ENCODE measurements around the gene DERL2. TPM values are rescaled to one million over a fixed set of nuclear protein-coding genes. Genes with fewer than 3 reads are reported as not detected.

DERL2 gene
- total and polyA plus RNA-seq, 7 donors, result 23.1 to 104 (median 40.9) TPM

DNA sequence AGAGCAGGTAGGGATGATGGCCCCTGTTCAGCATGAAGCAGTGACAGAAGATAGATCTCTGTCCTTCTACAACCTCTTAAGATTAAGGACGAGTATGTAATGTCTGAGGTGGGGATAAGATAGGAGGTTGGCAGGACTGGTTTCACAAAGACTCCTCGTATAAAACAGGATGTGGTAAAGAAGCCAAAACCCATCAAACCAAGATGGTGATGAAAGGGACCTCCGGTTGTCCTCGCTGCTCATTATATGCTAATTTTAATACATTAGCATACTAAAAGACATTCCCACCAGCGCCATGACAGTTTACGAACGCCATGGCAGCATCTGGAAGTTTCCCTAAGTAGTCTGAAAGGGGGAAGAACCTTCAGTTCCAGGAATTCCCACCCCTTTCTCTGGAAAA is 27.6 kb upstream of the DERL2 start:
- intact Hi-C loops (cut with DNase I), result no loop called here
- TF ChIP-seq, protein P1, sequence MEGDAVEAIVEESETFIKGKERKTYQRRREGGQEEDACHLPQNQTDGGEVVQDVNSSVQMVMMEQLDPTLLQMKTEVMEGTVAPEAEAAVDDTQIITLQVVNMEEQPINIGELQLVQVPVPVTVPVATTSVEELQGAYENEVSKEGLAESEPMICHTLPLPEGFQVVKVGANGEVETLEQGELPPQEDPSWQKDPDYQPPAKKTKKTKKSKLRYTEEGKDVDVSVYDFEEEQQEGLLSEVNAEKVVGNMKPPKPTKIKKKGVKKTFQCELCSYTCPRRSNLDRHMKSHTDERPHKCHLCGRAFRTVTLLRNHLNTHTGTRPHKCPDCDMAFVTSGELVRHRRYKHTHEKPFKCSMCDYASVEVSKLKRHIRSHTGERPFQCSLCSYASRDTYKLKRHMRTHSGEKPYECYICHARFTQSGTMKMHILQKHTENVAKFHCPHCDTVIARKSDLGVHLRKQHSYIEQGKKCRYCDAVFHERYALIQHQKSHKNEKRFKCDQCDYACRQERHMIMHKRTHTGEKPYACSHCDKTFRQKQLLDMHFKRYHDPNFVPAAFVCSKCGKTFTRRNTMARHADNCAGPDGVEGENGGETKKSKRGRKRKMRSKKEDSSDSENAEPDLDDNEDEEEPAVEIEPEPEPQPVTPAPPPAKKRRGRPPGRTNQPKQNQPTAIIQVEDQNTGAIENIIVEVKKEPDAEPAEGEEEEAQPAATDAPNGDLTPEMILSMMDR (IDR thresholded peaks at IDR 0.05), result no peak
- 77 to 81% (median 78%) methylated on average over 7 of the region's 7 CpGs for WGBS, 3 donors
- no peaks in the 10 kb centered on the region for H3K36me3 ChIP-seq (ENCODE audit: insufficient read depth in 1 of 2, low read depth in 1 of 2)
- no peak overlapping the region for H3K27ac ChIP-seq
- DNase-seq (no peak), ATAC-seq (no peak)
- no peaks in the 10 kb centered on the region for H3K27me3 ChIP-seq (ENCODE audit: insufficient read depth in 3 of 3, low read length in 2 of 3)
- peaks cover 8% of the 10 kb centered on the region for H3K4me1 ChIP-seq
- no peaks in the 10 kb centered on the region for H3K9me3 ChIP-seq
- no peak overlapping the region for H3K4me3 ChIP-seq

DNA sequence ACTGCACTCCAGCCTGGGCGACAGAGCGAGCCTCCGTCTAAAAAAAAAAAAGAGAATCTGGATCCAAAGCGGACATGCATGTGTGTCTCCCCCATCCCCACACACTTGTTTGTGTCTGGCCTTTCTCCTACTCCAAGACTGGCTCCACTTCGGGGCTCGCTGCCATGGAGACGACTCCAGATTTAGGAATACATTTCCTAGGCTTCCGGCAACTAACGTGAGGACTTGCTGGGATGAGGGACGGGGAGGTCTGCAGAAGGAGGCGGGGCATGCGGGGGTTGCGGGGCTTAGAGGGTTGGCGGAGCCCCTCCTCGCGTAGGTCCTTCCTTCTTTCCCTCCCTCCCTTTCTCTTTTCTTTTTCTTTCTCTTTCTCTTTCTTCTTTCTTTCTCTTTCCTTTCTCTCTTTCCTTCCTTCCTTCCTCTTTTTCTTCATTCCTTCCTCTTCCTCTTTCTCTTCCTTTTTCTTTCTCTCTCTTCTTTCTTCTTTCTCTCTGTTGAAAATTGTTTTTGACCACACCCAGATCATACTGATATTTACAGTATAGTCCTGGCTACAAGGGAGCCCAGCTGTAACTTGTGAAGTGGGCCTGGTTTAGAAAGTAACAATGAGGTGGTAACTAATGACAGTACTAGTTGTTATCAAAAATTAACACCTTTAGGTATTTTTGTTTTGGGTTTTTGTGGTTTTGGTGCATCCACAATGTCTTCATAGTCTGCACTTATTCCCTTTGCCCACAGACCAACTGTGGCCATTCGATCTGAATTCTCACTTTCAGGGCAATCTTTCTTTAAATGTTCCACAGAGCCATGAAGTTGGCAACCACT is 25.6 kb upstream of the DERL2 start:
- no peaks in the 10 kb centered on the region for H3K36me3 ChIP-seq (ENCODE audit: insufficient read depth in 1 of 2, low read depth in 1 of 2)

DNA sequence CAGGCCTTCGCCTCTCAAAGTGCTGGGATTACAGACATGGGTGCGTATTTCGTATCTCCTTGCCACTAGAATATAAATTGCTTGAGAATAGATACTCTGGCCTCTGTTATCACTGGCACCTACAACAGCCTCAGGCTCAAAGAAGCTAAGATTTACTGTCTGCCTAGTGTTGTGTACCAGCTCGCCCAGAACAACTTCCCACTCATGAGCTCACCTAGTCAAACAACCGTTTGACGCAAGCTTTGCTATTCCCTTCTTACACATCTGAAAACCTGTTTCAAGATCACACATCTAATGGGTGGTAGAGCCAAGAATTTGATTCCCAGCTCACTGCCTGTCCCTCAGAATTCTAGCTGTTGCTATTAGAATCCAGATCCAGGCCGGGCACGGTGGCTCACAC is 24.8 kb upstream of the DERL2 start:
- Histone ChIP-seq H3K4me1 (no peaks in the 10 kb centered on the region), H3K27ac (no peak overlapping the region), H3K27me3 (ENCODE audit: insufficient read depth in 3 of 3, low read length in 2 of 3) (no peaks in the 10 kb centered on the region), H3K9me3 (no peaks in the 10 kb centered on the region), H3K4me3 (no peak overlapping the region), H3K36me3 (ENCODE audit: insufficient read depth in 1 of 2, low read depth in 1 of 2) (no peaks in the 10 kb centered on the region)
- no peak for DNase-seq
- ATAC-seq, result no peak
- 84 to 92% (median 85%) methylated on average over 8 of the region's 8 CpGs for WGBS, 3 donors
- TF ChIP-seq, protein P1 (IDR thresholded peaks at IDR 0.05), result no peak
- intact Hi-C loops (cut with DNase I), result no loop called here

More for the DNA sequence above, 25.6 kb upstream of the DERL2 start:
- no peaks in the 10 kb centered on the region for H3K27me3 ChIP-seq (ENCODE audit: insufficient read depth in 3 of 3, low read length in 2 of 3)
- H3K27ac ChIP-seq, result no peak overlapping the region
- intact Hi-C loops (cut with DNase I), result no loop called here
- no peak overlapping the region for H3K4me3 ChIP-seq
- WGBS, 3 donors, result 49 to 63% (median 63%) methylated on average over 17 of the region's 17 CpGs
- H3K9me3 ChIP-seq, result no peaks in the 10 kb centered on the region
- ATAC-seq, result no peak
- TF ChIP-seq, protein P1 (IDR thresholded peaks at IDR 0.05), result no peak
- peaks cover 8% of the 10 kb centered on the region for H3K4me1 ChIP-seq
- no peak for DNase-seq

DNA sequence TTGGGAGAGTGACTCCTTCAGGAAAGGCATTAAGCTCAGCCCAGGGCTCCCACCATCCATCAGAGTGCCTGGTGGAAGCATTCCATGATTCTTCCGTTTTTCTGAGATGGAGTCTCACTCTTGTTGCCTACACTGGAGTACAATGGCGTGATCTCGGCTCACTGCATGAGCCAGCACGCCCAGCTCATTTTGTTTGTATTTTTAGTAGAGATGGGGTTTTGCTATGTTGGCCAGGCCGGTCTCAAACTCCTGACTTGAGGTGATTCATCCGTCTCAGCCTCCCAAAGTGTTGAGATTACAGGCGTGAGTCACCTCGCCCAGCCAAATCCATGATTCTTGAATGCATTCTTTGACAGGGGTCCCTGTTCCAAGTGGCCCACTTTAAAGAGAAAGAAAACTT is 23.5 kb upstream of the DERL2 start:
- 85 to 89% (median 87%) methylated on average over 8 of the region's 8 CpGs for WGBS, 3 donors
- no peaks in the 10 kb centered on the region for H3K27me3 ChIP-seq (ENCODE audit: insufficient read depth in 3 of 3, low read length in 2 of 3)
- TF ChIP-seq, protein P1 (IDR thresholded peaks at IDR 0.05), result no peak
- H3K27ac ChIP-seq, result no peak overlapping the region
- no peaks in the 10 kb centered on the region for H3K9me3 ChIP-seq
- no peaks in the 10 kb centered on the region for H3K4me1 ChIP-seq
- no peaks in the 10 kb centered on the region for H3K36me3 ChIP-seq (ENCODE audit: insufficient read depth in 1 of 2, low read depth in 1 of 2)
- no peak overlapping the region for H3K4me3 ChIP-seq
- DNase-seq, result no peak
- no peak for ATAC-seq
- intact Hi-C loops (cut with DNase I), result no loop called here

DNA sequence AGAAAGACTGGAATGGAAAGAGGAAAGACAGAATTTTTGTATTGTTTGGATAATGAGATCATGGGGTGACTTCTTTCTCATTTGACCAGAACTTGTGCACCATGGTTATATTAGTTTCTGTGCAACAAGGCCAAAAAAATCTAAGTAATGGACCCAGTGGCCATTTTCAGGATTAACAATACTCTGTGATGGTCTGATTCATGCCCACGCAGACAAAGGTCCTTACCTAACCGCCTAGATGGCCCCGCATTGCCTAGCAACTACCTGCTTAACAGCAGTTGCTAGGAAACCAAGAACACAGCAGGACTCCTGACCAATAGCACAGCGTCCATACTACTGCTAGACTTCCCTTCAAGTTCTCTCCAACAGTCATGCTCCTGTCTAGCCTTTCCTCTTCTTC is 22.8 kb upstream of the DERL2 start:
- Histone ChIP-seq H3K27ac (no peak overlapping the region), H3K4me1 (no peaks in the 10 kb centered on the region), H3K27me3 (ENCODE audit: insufficient read depth in 3 of 3, low read length in 2 of 3) (no peaks in the 10 kb centered on the region), H3K4me3 (no peak overlapping the region), H3K36me3 (ENCODE audit: insufficient read depth in 1 of 2, low read depth in 1 of 2) (no peaks in the 10 kb centered on the region), H3K9me3 (no peaks in the 10 kb centered on the region)
- WGBS, 3 donors, result 49 to 54% (median 54%) methylated on average over 4 of the region's 4 CpGs
- intact Hi-C loops (cut with DNase I), result no loop called here
- TF ChIP-seq, protein P1 (IDR thresholded peaks at IDR 0.05), result no peak
- ATAC-seq, result no peak
- DNase-seq, result no peak
